SJSA1 (cell line): ENCODE measurements around the gene MIPOL1. TPM values are rescaled to one million over a fixed set of nuclear protein-coding genes. Genes with fewer than 3 reads are reported as not detected.
"Not testable (repeated sequence)": the region's sequence is repeated elsewhere in the genome, so short reads cannot be mapped to it uniquely, and the experiment has no call there.

Experiments used
- DNase-seq, 2 experiments: peaks; one replicate each; pipeline ENCODE4 v3.0.0-alpha.2; 2015 to 2020; ENCODE audit warnings: low spot score in 2 of 2, low read depth in 1 of 2
- H3K27ac ChIP-seq: fragments of 250-450 bp; sonication (Bioruptor Pico); 2 replicates; pipeline ENCODE4 v1.5.1; 2020; ENCODE audit warnings: mild to moderate bottlenecking, moderate library complexity
- H3K27me3 ChIP-seq: fragments of 250-450 bp; sonication (Bioruptor Pico); replicated peaks from 2 replicates; pipeline ENCODE4 v1.5.1; 2020; ENCODE audit warnings: mild to moderate bottlenecking, moderate library complexity
- H3K36me3 ChIP-seq: fragments of 250-450 bp; sonication (Bioruptor Pico); 2 replicates; pipeline ENCODE4 v1.5.1; 2020; ENCODE audit warnings: mild to moderate bottlenecking
- H3K4me1 ChIP-seq: fragments of 250-450 bp; sonication (Bioruptor Pico); replicated peaks from 2 replicates; pipeline ENCODE4 v1.6.1; 2021; ENCODE audit warnings: mild to moderate bottlenecking
- H3K4me3 ChIP-seq: fragments of 250-450 bp; sonication (Bioruptor Pico); 2 replicates; pipeline ENCODE4 v1.5.1; 2020; ENCODE audit warnings: mild to moderate bottlenecking
- H3K9me3 ChIP-seq: fragments of 250-450 bp; sonication (Bioruptor Pico); replicated peaks from 2 replicates; pipeline ENCODE4 v1.5.1; 2020; ENCODE audit warnings: mild to moderate bottlenecking
- total RNA-seq: library from RNA; depleted of rRNA; stranded (reverse); fragments of >200 nt; shearing (Covaris generic); gene quantifications from 2 replicates; pipeline ENCODE4 v1.2.3, GENCODE V29; 2014

The MIPOL1 gene
- total RNA-seq, 1 experiment from 2014 or later: 9.7 TPM

DNA sequence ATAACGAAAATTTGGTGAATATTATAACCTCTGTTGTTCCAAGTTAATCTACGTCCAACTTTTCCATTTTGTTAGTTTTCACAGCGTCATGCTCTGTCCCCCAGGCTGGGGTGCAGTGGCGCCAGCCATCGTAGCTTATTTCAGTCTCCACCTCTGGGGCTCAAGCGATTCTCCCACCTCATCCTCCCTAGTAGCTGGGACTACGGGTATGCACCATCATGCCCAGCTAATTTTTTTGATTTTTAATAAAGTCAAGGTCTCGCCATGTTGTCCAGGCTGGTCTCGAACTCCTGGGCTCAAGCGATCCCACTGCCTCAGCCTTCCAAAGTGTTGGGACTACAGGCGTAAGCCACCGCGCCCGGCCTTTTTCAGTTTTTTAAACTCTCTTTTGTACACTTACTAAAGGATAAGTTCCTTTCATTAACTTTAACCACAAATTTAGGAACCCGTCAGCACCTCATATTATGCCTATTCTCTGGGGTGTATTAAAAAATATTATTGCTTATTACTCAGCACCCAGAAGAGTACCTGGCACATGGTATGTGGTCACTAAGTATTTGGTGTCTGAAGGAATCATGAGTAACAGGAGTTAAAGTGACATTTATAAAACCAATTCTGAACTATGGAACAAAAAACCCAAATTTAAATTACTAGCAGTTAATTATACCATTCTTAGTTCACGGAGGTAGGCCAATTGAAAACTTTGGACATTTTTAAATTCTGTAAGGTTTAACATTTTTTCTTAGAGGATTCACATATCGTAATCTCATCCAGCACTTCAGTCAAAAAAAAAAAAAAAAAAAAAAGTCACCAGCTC lies 925 bp upstream of the MIPOL1 start:
- Histone ChIP-seq H3K4me1 (no peaks in the 10 kb centered on the region), H3K4me3 (peak overlapping the region; percentile 65), H3K27me3 (no peaks in the 10 kb centered on the region), H3K27ac (no peak overlapping the region), H3K9me3 (no peaks in the 10 kb centered on the region), H3K36me3 (no peaks in the 10 kb centered on the region)
- no peak for DNase-seq

DNA sequence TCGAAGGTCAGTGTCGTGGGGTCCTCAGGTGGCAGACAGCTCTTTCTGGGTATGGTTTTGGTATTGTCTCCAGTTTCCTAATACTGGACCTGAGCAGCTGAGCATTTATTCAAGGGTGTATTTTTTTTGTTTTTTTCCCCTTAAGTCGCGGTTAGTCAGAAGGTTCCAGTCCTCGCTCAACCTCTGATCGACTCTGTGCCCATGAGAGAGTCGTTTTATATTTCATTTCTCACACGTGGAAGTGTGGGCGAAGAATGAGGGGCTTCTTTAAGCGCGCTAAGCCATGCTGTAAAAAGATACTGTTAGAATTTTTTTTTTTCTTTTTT lies 499 bp downstream of the MIPOL1 start:
- Histone ChIP-seq H3K4me1 (no peaks in the 10 kb centered on the region), H3K9me3 (no peaks in the 10 kb centered on the region), H3K27me3 (no peaks in the 10 kb centered on the region), H3K4me3 (peak overlapping the region; percentile 65), H3K36me3 (no peaks in the 10 kb centered on the region), H3K27ac (peak overlapping the region; percentile 36; the same call in 1 of the 2 replicates)
- no peak for DNase-seq

DNA sequence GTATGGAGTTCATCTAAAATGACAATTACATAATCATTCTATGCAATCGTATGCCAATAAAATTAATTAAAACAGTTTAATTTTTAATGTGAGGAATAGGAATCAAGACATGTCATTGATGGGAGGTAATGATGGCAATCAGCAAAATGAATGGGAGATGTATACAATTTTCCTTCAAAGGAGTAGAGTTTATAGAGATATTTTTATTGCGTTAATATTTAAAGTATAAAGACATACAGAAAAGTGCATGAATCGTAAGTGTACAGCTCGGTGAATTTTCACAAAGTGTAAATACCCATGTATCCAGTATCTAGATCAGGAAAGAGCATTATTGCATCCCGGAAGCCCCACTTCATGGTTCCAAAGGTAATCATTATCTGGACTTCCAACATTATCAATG lies 1.2 kb downstream of the MIPOL1 start:
- Histone ChIP-seq H3K9me3 (no peaks in the 10 kb centered on the region), H3K4me3 (no peak overlapping the region)
- no peak for DNase-seq

DNA sequence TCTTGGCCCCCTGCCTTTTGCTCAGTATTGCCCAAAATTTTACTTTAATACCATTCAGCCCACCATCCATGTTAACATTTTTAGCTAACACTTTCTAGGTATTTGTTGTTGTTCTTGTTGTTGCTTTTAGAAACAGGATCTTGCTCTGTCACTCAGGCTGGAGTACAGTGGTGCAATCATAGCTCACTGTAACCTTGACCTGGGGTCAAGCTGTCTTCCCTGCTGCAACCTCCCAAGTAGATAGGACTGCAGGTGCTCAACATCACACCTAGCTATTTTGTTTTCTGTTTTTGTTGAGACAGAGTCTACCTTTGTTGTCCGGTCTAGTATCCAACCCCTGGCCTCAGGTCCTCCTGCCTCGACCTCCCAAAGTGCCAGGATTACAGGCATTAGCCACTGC lies 4.0 kb downstream of the MIPOL1 start:
- Histone ChIP-seq H3K4me3 (no peak overlapping the region), H3K36me3 (no peaks in the 10 kb centered on the region), H3K27ac (no peak overlapping the region), H3K27me3 (no peaks in the 10 kb centered on the region), H3K9me3 (no peaks in the 10 kb centered on the region; the same call in 1 of the 2 replicates), H3K4me1 (no peaks in the 10 kb centered on the region)
- no peak for DNase-seq

More for the DNA sequence above, 1.2 kb downstream of the MIPOL1 start:
- Histone ChIP-seq H3K36me3 (no peaks in the 10 kb centered on the region), H3K4me1 (no peaks in the 10 kb centered on the region), H3K27ac (no peak overlapping the region), H3K27me3 (no peaks in the 10 kb centered on the region)

DNA sequence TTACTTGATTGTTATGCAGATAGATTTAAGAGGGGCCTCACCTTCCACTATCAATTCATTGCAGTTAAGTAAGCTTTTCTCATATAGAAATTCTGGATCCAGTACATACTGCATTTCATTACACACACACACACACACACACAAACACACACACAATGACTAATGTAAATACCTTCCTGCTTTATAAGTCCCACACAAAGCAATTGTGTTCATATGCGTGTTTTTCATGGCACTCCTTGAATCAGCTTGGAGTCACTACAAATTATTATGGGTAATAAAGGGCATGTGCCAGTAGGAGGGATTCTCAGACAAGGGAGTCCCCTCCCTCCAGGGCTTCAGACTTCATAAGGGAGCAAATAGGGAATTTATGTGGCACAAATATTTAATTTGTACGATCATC lies 4.5 kb downstream of the MIPOL1 start:
- H3K27ac ChIP-seq: no peak overlapping the region
- no peaks in the 10 kb centered on the region for H3K27me3 ChIP-seq
- H3K9me3 ChIP-seq: no peaks in the 10 kb centered on the region; the same call in 1 of the 2 replicates
- H3K36me3 ChIP-seq: no peaks in the 10 kb centered on the region
- H3K4me1 ChIP-seq: no peaks in the 10 kb centered on the region
- DNase-seq: no peak
- no peak overlapping the region for H3K4me3 ChIP-seq

DNA sequence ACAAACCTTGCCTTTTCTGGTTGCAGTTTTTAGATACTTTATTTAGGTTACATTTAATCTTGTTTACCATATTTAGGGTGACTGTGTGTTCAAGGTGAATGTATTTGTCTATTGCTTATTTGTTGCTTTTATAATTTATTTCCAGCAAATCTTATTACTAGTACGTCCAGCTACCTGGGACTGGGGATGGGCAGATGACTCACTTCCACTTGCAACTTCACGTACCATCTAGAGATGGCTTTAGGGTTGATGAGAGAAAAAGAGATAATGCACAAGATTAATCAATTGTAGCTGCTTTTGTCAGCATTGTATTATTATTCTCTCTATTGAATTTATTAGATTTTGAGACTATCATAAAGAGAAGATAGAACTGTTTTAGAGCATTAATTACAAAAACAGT lies 5.1 kb downstream of the MIPOL1 start:
- Histone ChIP-seq H3K9me3 (no peaks in the 10 kb centered on the region; the same call in 1 of the 2 replicates), H3K27me3 (no peaks in the 10 kb centered on the region), H3K27ac (no peak overlapping the region), H3K36me3 (no peaks in the 10 kb centered on the region), H3K4me1 (no peaks in the 10 kb centered on the region), H3K4me3 (no peak overlapping the region)
- no peak for DNase-seq

DNA sequence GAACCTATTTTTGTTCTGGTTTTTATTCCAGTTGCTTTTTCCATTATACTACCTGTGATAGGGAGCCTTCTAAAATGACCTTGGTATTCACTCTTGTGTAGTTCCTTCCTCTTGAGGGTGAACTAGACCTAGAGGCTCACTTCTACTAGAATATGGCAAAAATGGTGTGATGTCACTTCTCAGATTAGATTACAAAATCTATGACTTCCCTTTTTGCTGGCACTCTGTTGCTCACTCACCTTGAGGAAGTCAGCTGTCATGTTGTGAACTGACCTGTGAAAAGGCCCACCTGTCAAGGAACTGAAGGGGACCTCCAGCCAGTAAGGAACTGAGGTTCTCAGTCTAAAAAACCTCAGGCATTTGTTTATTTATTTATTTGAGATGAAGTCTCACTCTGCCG lies 5.7 kb downstream of the MIPOL1 start:
- no peak for DNase-seq
- Histone ChIP-seq H3K4me3 (no peak overlapping the region), H3K27ac (no peak overlapping the region), H3K27me3 (no peaks in the 10 kb centered on the region), H3K36me3 (no peaks in the 10 kb centered on the region), H3K9me3 (no peaks in the 10 kb centered on the region; the same call in 1 of the 2 replicates), H3K4me1 (no peaks in the 10 kb centered on the region)

DNA sequence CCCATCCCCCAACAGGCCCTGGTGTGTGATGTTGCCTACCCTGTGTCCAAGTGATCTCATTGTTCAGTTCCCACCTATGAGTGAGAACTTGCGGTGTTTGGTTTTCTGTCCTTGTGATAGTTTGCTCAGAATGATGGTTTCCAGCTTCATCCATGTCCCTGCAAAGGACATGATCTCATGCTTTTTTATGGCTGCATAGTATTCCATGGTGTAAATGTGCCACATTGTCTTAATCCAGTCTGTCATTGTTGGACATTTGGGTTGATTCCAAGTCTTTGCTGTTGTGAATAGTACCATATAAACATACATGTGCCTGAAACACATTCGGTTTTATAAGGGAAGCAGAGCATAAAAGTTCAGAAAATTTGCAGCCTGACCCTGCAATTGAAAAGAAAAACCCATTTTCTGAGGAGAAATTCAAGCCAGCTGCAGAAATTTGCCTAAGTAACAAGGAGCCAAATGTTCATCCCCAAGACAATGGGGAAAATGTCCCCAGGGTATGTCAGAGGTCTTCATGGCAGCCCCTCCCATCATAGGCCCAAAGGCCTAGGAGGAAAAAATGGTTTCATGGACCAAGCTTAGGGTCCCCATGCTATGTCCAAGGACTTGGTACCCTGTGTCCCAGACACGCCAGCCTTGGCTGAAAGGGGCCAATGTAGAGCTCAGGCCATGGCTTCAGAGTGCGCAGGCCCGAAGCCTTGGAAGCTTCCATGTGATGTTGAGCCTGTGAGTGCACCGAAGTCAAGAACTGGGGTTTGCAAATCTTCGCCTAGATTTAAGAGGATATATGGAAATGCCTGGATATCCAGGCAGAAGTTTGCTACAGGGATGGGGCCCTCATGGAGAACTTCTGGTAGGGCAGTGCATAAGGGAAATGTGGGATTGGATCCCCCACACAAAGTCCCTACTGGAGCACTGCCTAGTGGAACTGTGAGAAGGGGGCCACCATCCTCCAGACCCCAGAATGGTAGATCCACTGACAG lies 8.2 kb downstream of the MIPOL1 start:
- not testable (repeated sequence) for DNase-seq

DNA sequence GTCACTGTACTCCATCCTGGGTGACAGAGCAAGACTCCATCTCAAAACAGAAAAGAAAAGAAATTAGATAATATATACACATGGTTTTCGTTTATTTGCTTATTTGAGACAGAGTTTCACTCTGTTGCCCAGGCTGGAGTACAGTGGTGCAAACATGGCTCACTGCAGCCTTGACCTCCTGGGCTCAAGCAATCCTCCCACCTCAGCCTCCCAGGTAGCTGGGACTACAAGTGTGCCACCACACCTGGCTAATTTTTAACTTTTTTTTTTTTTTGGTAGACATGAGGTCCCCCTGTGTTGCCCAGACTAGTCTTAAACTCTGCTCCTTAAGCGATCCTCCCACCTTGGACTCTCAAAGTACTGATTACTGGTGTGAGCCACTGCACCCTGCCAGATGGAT lies 11.9 kb downstream of the MIPOL1 start:
- H3K27me3 ChIP-seq, H3K4me3 ChIP-seq, H3K4me1 ChIP-seq, H3K27ac ChIP-seq, H3K36me3 ChIP-seq, DNase-seq, H3K9me3 ChIP-seq: not testable (repeated sequence)

More for the DNA sequence above, 8.2 kb downstream of the MIPOL1 start:
- not testable (repeated sequence) for H3K36me3 ChIP-seq, H3K9me3 ChIP-seq, H3K4me1 ChIP-seq, H3K27me3 ChIP-seq, H3K27ac ChIP-seq, H3K4me3 ChIP-seq

DNA sequence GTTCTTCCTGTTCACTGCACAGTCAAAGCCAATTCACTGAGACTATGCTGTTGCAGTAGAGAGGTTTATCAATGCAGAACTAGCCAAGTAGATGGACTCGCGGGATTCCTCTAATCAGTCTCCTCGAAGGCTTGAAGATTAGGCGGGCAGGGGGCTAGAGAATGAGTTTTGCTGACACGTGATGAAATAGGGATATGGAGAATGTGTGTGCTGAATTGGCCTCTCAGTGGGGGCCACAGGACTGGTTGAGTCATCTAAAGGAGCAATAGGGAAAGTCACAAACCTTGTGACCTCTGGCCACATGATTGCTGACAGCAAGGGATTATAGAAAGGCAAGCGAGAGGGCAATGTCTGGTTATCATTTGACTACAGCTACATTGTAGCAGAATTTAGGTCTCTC lies 12.7 kb downstream of the MIPOL1 start:
- Histone ChIP-seq H3K9me3 (no peaks in the 10 kb centered on the region; the same call in 1 of the 2 replicates), H3K4me1 (no peaks in the 10 kb centered on the region), H3K4me3 (no peak overlapping the region), H3K27ac (no peak overlapping the region), H3K27me3 (no peaks in the 10 kb centered on the region), H3K36me3 (no peaks in the 10 kb centered on the region)
- no peak for DNase-seq

DNA sequence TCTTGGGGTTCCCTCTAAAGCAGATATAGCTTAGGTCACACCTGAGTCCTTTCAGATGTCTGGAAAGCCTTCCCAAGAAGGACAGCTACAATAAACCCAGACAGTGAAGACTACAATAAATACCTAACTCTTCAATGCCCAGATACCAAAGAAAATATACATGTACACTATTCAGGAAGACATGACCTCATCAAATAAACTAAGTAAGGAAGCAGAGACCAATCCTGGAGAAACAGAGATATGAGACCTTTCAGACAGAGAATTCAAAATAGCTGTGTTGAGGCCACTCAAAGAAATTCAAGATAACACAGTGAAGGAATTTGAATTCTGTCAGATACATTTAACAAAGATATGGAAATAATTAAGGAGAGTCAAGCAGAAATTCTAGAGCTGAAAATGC lies 15.3 kb downstream of the MIPOL1 start:
- Histone ChIP-seq H3K4me3 (no peak overlapping the region), H3K36me3 (no peaks in the 10 kb centered on the region), H3K27me3 (no peaks in the 10 kb centered on the region), H3K27ac (no peak overlapping the region), H3K9me3 (no peaks in the 10 kb centered on the region), H3K4me1 (no peaks in the 10 kb centered on the region)
- DNase-seq: no peak

DNA sequence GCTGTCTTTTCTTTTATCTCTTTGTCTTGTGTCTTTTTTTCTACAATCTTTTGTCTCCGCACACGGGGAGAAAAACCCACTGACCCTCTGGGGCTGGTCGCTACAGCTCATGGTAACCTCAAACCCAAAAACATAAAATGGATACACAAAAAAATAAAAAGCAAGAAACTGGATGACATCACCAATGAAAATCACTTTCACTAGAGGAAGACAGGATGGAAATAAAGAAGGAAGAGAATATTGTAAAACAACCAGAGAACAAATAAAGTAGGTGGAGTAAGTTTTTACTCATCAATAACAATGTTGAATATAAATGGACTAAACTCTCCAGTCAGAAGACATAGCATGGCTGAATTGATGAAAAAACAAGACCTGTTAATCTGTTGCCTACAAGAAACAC lies 17.6 kb downstream of the MIPOL1 start:
- DNase-seq: no peak
- Histone ChIP-seq H3K9me3 (no peaks in the 10 kb centered on the region), H3K4me1 (no peaks in the 10 kb centered on the region), H3K27me3 (no peaks in the 10 kb centered on the region), H3K36me3 (no peaks in the 10 kb centered on the region), H3K4me3 (no peak overlapping the region), H3K27ac (no peak overlapping the region)

DNA sequence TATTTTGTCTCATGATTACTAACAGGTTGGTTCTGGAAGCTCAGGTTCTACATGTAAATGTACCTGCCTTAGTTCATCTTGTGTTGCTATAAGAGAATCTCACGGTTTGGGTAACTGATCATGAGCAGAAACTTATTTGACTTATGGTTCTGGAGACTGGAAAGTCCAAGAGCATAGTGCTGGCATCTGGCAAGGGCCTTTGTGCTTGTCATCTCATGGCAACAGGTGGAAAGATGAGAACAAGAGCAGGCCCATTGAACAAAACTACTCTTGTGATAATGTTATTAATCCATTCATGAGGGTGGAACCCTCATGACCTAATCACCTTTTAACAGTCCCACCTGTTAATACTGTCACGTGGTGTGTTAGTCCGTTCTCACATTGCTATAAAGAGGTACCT lies 23.3 kb downstream of the MIPOL1 start:
- H3K4me1 ChIP-seq: no peaks in the 10 kb centered on the region
- H3K4me3 ChIP-seq: no peak overlapping the region
- H3K9me3 ChIP-seq: peaks cover 5% of the 10 kb centered on the region; the same call in 1 of the 2 replicates
- H3K27me3 ChIP-seq: no peaks in the 10 kb centered on the region
- H3K36me3 ChIP-seq: no peaks in the 10 kb centered on the region
- no peak overlapping the region for H3K27ac ChIP-seq
- no peak for DNase-seq

DNA sequence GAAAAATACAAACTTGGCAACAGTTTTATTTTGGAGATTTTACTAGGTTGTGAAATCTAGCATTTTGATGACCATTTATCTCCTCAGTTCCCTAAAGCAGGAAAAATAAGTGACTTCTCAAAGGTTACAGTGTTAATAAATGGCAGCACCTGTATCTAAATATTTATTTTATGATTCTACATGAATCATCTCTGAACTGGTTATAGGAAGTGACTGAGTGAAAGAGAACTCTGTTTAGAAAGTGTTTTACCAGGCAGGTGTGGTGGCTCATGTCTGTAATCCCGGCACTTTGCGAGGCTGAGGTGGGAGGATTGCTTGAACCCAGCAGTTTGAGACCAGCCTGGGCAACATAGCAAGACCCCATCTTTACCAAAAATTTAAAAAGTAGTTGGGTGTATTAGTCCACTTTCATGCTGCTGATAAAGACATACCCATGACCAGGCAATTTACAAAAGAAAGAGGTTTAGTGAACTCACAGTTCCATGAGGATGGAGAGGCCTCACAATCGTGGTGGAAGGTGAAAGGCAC lies 26.3 kb downstream of the MIPOL1 start:
- Histone ChIP-seq H3K27me3 (no peaks in the 10 kb centered on the region), H3K27ac (no peak overlapping the region), H3K36me3 (no peaks in the 10 kb centered on the region), H3K4me3 (no peak overlapping the region), H3K4me1 (no peaks in the 10 kb centered on the region), H3K9me3 (peaks cover 5% of the 10 kb centered on the region; the same call in 1 of the 2 replicates)
- no peak for DNase-seq
